ENCODE measurements around the gene MYL9.

The MYL9 gene

GRCh38 chr20:36579996-36580545 is 38.8 kb downstream of the MYL9 start:
- DNase-seq (ENCODE audit: low read depth in 2 of 2, low spot score in 1 of 2): no peak

- DNase-seq (ENCODE audit: low read depth in 2 of 2, low spot score in 1 of 2): no peak
Observed at GRCh38 chr20:36582322-36582721, 41.0 kb downstream of the MYL9 start.

- DNase-seq (ENCODE audit: low read depth in 2 of 2, low spot score in 1 of 2): no peak
Observed at GRCh38 chr20:36582821-36583220, 41.5 kb downstream of the MYL9 start.

- DNase-seq (ENCODE audit: low read depth in 2 of 2, low spot score in 1 of 2): no peak
Observed at GRCh38 chr20:36584018-36584481, 42.7 kb downstream of the MYL9 start.

- DNase-seq (ENCODE audit: low read depth in 2 of 2, low spot score in 1 of 2): no peak
Observed at GRCh38 chr20:36585410-36586125, 44.2 kb downstream of the MYL9 start.

GRCh38 chr20:36587388-36588070 is 46.2 kb downstream of the MYL9 start:
- no peak for DNase-seq (ENCODE audit: low read depth in 2 of 2, low spot score in 1 of 2)

- no peak for DNase-seq (ENCODE audit: low read depth in 2 of 2, low spot score in 1 of 2)
Observed at GRCh38 chr20:36591281-36591680, 50.0 kb downstream of the MYL9 start.

- no peak for DNase-seq (ENCODE audit: low read depth in 2 of 2, low spot score in 1 of 2)
Observed at GRCh38 chr20:36591854-36592641, 50.7 kb downstream of the MYL9 start.

- DNase-seq (ENCODE audit: low read depth in 2 of 2, low spot score in 1 of 2): no peak
Observed at GRCh38 chr20:36593347-36593929, 52.1 kb downstream of the MYL9 start.

- DNase-seq (ENCODE audit: low read depth in 2 of 2, low spot score in 1 of 2): no peak
Observed at GRCh38 chr20:36599912-36600345, 58.6 kb downstream of the MYL9 start.
